Skin of body (tissue), 2 donors: ENCODE data around the gene PDZK1IP1. TPM values are rescaled to one million over a fixed set of nuclear protein-coding genes. Genes with fewer than 3 reads are reported as not detected.
A peak's percentile ranks its signal among the peaks of the same experiment; 100 is the strongest.
"Not testable (repeated sequence)": the region's sequence is repeated elsewhere in the genome, so short reads cannot be mapped to it uniquely, and the experiment has no call there.

Experiments
- DNase-seq: peaks from one replicate; lab custom pipeline; 2025; lab: John Stamatoyannopoulos, UW
- total RNA-seq: library from RNA; depleted of rRNA; stranded (reverse); fragments of >200 nt; gene quantifications from one replicate; pipeline ENCODE4 v1.2.3, GENCODE V29; 2014

The PDZK1IP1 gene
- total RNA-seq, 1 donor from 2014 or later = 5.2 TPM

GRCh38 chr1:47181095-47181954 is 8.5 kb downstream of the PDZK1IP1 start:
- no peak for DNase-seq

GRCh38 chr1:47180603-47181094 is 9.2 kb downstream of the PDZK1IP1 start:
- DNase-seq = no peak

- DNase-seq = no peak
Measured at GRCh38 chr1:47179988-47180563, 9.8 kb downstream of the PDZK1IP1 start.

- peak; percentile 89 for DNase-seq
Measured at GRCh38 chr1:47179017-47179987, 10.5 kb downstream of the PDZK1IP1 start.

GRCh38 chr1:47178654-47179016 is 11.2 kb downstream of the PDZK1IP1 start:
- DNase-seq = no peak

- no peak for DNase-seq
Measured at GRCh38 chr1:47178020-47178419, 11.8 kb downstream of the PDZK1IP1 start.

- DNase-seq = peak; percentile 48
Measured at GRCh38 chr1:47175227-47175934, 14.5 kb downstream of the PDZK1IP1 start.

GRCh38 chr1:47174656-47175020 is 15.2 kb downstream of the PDZK1IP1 start:
- DNase-seq = peak; percentile 11

GRCh38 chr1:47172782-47173181 is 17.1 kb downstream of the PDZK1IP1 start:
- no peak for DNase-seq

GRCh38 chr1:47164552-47164951 is 25.3 kb downstream of the PDZK1IP1 start:
- no peak for DNase-seq

GRCh38 chr1:47161298-47162040 is 28.4 kb downstream of the PDZK1IP1 start:
- DNase-seq = no peak

- no peak for DNase-seq
Measured at GRCh38 chr1:47160716-47161115, 29.1 kb downstream of the PDZK1IP1 start.

GRCh38 chr1:47157957-47158356 is 31.9 kb downstream of the PDZK1IP1 start:
- not testable (repeated sequence) for DNase-seq

GRCh38 chr1:47156457-47156856 is 33.4 kb downstream of the PDZK1IP1 start:
- not testable (repeated sequence) for DNase-seq

- DNase-seq = not testable (repeated sequence)
Measured at GRCh38 chr1:47149162-47149561, 40.7 kb downstream of the PDZK1IP1 start.

GRCh38 chr1:47147047-47147785 is 42.6 kb downstream of the PDZK1IP1 start:
- no peak for DNase-seq

GRCh38 chr1:47146495-47146894 is 43.3 kb downstream of the PDZK1IP1 start:
- DNase-seq = not testable (repeated sequence)

- DNase-seq = not testable (repeated sequence)
Measured at GRCh38 chr1:47143654-47144053, 46.2 kb downstream of the PDZK1IP1 start.

- DNase-seq = not testable (repeated sequence)
Measured at GRCh38 chr1:47140358-47140757, 49.5 kb downstream of the PDZK1IP1 start.
